AG08396 (cell line): ENCODE data around the gene AQP2.

ENCODE experiments used
- DNase-seq: peaks from one replicate; pipeline ENCODE4 v3.0.0; 2012; ENCODE audit warnings: low spot score, mixed read lengths

AQP2 gene

DNA sequence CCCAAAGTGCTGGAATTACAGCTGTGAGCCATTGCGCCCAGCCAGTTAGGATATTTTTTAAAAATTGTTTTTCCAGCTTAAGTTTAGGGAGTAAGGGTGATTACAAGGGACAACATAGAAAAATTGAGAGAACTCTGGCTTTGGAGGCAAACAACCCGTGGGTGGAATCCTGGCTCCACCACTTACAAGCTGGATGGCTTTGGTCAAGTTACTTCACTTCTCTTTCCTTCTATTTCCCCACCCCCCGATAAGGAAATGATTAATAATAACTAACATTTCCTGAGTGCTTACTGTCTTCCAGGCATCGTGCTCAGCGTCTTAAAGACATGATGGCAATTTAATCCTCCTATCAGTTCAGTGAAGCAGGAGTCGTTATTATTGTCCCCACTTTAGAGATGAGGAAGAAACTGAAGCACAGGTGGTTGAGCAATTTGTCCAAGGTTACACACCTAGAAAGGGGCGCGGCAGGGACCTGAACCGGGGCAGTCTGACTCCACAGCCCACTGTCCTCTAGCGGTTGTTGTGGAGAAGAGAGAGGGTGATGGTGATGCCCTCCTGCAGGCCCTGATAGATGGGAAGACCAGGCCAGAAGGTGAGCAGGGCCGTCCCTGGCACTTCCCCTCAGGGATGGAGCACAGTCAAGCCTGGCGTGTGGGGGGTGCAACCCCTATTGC, 30.2 kb upstream of the AQP2 start:
- no peak for DNase-seq

DNA sequence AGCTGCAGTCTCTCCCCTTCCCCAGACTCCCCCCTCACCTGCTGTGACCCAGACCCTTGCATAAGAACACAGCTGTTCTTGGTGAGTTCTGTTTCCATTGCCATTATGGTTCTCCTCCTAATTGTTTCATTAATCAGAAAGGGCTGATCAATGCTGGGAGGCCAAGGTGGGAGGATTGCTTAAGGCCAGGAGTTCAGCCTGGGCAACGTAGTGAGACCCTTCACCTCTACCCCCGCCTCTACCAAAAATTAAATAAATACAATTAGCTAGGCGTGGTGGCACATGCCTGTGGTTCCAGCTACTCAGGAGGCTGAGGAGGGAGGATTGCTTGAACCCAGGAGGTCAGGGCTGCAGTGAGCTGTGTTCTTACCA, 29.6 kb upstream of the AQP2 start:
- DNase-seq, result no peak

DNA sequence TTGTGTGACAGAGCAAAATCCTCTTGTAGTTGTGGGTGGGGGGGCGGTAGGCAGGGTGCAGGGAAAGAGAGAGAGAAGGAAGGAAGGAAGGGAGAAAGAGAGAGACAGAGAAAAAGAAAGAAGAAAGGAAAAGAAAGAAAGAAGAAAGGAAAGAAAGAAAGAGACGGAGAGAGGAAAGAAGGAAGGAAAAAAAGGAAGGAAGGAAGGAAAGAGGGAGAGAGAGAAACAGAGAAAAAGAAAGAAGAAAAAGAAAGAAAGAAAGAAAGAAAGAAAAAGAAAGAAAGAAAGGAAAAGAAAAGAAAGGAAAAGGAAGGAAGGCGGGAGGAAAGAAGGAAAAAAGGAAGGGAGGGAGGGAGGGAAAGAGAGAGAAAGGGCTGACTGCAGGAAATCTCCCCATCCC, 29.2 kb upstream of the AQP2 start:
- no peak for DNase-seq

DNA sequence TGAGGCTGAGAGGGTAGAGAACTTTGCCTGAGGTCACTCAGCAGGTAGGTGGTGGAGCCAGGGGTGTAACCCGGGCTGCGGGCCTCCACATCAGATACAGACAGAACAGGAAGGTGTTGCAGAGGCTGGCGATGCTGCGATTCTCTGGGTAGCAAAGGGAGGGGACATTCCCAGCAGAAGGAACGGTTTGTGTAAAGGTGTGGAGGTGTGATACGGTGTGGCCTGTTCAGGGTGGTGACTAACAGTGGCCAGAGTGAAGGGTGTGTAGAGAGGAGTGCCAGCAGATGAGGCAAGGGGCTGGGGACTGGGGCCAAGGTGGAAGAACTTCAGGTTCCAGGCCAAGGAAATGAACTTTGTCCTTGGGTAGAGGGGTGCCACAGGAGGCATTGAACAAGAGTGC, 28.6 kb upstream of the AQP2 start:
- no peak for DNase-seq

DNA sequence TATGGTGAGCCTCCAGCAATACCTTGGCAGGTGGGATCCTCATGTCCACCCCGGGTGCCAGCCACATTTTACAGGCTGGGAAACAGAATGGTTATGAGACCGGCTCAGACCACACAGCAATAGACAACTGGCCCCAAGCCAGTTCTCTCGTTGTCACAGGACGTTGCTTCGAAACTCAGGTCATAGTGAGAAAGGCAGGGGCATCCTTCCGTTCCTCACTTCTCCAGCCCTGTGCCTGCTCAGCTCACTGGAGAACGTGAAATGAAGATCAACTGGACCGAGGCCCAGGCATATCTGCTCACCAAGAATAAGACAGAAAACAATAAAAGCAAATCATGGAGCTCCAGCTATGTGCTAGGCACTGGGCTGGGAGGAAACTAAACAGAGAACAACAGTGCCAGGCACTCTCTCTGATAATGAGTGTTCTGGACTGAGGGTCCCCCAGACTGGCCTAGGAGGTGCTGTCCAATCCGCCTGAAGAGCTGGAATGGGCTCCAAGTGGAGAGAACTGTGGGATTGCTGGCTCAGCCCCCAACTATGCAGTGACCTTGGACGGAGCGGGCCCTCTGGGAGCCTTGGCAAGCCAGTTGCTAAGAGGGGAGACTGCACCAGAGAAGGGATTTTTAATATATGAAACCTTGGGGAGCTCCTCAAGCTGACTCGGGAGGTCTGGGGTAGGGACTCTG, 28.0 kb upstream of the AQP2 start:
- DNase-seq, result no peak

DNA sequence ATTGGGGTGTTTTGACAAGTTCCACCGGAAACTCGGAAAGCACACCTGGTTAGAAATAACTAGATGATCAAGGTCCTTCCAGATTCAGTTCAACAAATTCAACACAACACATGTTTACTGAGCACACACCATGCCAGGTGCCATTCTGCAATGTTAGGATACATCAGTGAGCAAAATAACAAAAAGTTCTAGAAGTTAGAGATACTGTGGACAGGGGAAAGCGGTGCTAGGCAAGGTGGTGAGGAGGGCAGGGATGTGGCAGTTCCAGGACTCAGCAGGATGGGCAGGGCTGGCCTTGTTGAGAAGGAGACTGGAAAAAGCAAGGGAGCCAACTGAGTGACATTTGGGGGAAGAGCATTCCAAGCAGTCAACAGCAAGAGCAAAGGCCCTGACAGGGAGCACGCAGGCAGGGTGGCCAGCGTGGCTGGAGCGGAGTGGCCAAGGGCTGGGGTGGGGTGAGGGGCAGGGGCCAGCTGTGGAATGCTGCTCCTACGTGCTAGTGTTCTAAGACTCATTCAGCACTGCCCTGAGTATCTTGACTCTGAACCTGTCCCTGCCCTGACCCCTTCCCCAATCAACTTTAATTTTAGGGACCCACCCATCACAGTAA, 27.4 kb upstream of the AQP2 start:
- DNase-seq, result no peak

DNA sequence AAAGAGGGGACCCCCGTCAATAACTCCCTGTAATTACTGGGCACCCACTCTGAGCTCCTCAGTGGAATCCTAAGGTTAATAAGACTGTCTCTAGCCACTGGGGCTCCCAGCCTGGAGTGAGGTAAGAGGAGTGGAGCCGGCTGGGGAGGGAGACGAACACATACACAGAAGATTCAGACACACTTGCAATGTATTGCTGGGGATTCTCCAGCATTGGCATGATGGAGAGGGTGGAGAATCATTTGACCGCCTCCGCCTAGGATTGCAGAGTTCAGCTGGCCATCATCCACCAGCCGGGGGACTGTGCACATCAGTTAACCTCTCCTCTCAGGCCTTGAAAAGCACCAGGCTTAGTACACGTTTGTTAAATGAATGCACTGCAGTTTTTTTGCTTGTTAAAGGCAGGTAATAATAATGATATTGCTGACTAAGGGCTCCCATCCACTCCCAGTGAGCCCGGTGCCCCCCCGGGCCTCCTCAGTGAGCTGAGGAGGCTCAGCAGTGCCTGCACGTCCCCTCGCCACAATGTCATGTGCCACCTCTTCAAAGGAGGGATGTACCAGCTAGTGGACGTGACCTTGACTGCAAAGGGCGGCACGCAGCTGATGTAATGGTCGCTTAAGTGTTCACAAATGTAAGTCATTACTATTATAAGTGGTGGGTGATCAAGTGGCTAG, 26.5 kb upstream of the AQP2 start:
- DNase-seq, result no peak

DNA sequence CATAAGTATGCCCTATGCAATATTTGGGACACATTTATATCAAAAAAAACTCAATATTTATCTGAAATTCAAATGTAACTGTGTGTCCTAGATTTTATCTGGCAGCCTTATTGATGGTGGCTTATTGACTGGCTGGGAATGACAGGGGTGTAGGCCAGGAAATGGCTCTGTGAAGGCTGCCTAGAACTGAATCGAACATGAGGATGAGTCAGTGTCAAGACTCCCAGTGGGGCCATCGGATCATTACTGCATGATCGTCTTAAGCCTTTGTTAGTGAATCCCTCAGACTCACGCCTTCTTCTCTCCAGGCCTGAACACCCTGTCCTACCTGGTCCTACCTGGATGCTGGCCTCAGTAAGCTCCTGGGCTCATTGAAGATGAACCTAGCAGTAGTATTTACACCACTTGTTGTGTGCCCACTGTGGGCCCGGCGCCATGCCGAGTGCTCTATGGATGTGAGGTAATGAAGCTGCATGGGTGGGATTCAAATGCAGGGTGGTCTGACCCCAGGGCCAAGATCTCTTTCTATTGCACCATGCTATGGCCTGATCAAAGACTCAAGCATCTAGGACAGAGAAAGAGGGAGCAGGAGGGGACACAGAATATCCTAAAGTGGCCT, 25.8 kb upstream of the AQP2 start:
- no peak for DNase-seq

DNA sequence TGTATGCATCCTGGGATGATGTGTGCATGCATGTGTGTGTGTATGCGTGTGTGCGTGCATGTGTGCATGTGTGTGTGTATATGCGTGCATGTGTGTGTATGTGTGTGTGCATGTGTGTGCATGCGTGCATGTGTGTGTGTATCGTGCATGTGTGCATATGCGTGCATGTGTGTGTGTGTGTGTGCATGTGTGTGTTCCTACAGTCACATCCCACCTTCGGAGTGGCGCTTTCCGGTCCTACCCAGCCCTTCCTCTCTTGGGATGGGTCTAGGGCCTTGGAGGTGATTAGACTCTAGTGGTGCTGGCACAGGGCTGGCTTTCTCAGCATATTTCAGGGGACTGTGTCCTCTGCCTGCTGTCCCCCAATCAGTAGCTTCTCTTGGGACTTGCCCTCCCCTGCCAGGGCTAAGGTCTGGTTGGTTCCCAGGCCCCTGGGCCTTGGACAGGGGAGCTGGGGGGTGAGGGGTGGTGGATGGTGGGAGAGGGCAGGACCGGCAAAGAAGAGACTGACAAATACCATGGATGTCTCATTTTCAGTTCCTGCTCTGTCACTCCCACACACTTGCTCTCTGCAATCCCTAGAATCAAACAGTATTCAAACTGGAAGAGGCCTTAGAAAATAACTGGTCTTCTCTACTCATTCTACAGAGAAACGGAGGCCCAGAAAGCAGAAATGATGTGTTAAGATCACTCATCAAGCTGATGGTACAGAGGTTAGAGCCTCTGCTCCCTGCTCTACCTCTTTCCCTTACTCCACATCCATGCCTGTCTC, 24.9 kb upstream of the AQP2 start:
- DNase-seq, result no peak

DNA sequence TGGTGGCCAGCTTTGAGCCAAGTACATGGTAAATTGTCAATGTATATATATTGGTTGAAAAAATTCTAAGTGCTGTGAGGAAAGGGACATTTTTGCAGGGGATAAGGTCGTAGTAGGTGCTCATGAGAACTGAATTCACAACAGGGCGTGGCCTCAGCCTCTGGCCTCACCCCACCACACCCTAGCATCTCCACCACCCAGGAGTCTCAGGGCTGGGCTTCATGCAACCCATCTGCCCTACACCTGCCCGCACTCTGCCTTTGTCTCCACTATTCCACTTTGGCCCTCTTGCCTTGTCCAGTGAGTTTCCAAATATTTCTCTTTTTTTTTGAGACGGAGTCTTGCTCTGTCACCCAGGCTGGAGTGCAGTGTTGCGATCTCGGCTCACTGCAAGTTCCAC, 22.1 kb upstream of the AQP2 start:
- DNase-seq, result no peak

DNA sequence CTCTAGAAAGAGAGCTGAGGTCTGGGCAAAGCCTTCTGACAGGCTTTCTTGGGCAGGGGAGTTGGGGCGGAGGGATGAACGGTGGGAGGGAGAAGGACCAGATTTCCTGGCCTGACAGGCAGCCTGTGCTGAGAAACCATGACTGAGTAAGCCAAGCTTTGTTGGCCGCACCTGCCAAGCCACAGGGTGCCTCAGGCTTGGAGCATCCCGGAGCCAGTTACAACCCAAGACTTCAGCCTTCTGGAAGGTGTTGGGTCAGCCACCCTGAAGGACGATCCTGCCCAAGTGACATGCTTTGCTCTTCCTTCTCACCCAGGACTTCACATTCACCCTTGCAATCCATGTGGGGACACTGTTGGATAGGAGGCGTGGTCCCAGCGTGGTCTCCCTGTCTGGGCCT, 21.0 kb upstream of the AQP2 start:
- DNase-seq, result no peak

DNA sequence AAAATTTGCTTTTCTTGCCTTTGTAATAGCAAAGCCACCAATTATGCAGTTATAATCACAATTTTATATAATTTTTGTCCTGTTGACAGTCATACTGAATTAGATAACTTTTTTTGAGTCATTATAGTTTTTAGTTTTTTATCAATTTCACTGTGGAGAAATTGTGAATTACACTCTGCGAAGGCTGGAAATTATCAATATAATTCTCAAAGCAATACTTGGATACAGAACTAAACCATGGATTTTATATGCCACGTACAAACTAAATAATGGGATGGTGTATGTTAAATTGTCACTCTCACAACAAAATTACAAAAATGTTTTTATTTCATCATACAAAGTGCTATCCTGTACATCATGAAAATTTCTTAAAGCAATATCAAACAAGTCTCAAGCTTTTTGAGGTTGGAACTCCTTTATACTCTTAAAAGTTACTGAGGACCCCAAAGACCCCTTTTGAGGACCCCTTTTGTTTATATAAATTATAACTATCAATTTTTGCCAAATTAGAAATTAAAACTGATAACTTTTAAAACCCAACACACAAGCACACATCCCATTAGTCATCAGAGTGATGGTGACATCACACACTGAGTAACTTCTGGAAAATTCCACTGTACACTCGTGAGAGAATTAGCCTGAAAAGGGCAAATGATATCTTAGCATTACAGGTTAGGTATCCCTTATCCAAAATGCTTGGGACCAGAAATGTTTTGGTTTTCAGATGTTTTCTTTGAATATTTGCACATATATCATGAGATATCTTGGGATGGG, 19.8 kb upstream of the AQP2 start:
- DNase-seq, result peak; percentile 66

DNA sequence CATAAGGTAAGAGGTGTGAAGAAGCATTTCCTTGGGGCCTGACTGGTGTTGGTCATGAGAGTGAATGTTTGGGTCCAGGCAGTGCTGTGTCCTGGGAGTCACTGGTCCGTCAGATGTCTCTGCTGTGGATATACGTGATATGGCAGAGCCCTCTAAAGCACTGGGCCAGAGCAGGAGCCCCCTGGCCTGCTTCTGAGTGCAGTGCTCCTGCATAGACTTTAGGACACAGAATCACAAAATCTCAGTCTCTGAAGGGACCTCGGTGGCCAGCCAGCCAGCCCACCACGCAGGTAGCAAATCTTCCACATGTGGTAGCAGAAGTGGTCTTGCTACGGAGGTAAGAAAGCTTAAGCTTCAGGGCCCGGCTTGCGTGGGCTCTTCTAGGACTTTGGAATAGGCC, 18.5 kb upstream of the AQP2 start:
- no peak for DNase-seq

DNA sequence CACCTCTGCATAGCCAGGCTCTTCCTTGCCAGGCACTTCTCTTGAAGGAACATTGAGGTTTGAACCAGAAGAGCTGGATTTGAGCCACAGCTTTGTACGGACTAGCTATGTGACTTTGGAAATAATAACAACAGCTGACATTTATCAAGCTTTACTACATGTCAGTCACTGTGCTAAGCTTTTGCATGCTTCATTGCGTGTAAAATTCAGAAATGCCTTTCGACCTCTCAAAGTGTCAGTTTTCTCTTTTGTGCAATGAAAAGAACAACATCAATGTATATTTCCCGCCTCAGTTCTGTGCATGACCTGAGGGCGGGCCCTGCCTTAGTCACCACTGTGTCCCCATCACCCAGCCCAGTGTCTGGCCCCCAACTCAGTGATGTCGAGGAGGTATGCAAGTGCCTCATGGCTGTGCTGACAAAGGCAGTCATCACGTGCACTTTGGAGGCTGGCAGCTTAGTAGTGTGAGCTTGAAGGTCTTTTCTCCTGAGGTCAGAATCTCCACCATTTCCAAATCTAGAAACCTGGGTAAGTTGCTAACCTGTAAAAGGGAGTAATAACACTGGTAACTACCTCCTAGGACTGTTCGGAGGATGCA, 17.9 kb upstream of the AQP2 start:
- DNase-seq, result no peak

DNA sequence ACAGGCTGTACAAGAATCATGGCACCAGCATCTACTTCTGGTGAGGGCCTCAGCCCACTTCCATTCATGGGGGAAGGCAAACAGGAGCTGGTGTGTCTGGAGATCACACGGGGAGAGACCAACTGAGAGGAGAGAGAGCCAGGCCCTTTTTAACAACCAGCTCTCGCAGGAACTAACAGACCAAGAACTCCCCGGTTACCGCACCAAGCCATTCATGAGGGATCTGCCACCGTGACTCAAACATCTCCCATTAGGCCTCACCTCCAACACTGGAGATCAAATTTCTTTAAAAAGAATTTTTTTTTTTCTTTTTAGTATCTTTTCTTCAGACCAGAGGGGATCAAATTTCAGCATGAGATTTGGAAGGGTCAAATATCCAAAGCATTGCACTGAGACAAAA, 16.7 kb upstream of the AQP2 start:
- no peak for DNase-seq

DNA sequence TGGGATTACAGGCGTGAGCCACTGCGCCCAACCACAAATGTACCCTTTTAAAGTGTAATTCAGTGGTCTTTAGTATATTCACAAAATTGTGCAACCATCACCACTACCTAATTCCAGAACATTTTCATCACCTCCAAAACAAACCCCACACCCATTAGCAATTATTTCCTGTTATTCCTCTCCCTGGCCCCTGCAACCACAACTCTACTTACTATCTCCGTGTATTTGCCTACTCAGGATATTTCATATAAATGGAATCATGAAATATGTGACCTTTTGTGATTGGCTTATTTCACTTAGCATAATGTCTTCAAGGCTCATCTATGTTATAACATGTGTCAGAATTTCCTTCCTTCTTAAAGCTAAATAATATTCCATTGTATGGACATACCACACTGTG, 16.0 kb upstream of the AQP2 start:
- DNase-seq, result no peak

DNA sequence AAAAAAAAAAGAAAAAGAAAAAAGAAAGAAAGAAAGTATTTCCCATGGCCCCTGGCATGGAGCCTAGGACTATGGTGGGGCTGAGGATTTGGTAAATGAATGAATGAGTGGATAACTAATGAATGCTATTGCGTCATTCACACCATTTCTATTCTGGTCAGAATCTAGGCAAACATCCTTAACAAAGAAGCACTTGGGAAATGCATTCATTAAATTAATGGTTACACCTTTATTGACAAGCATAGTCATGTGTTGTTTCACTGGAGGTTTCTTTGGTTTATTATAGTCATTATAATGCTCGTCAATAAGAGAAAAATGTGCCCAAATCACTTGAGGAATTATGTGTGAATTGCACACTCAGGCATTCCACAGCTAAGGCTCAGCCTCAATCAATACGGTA, 13.6 kb upstream of the AQP2 start:
- DNase-seq, result no peak

DNA sequence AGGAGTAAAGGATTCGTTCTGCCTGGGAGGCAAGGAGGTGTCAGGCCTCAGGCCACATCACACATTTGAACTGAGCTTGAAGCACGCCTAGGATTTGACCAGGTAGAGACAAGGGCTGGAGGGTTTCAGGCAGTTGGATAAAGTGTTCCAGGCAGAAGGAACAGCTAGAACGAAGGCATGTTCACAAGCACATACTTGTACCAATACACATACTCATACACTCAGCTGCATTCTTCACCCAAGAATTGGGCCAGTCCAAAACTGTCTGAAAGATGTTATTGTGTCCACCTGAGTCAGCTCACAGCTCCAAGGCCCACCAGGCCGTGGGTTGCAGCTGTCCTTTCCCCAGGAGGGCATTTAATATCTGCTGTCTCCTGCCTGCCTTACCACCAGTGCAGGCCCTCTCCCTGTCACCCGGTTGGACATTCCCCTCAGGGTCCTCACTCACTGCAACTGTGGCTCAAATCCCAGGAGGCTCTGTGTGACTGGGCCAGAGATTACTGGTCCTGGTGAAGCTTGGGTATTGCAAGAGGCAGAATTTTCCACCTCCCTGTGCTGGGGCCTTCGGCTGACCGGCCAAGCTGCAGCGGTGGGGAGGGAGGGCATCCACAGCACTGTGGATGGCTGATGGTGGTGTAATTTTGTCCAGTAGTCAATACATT, 12.8 kb upstream of the AQP2 start:
- DNase-seq, result no peak

DNA sequence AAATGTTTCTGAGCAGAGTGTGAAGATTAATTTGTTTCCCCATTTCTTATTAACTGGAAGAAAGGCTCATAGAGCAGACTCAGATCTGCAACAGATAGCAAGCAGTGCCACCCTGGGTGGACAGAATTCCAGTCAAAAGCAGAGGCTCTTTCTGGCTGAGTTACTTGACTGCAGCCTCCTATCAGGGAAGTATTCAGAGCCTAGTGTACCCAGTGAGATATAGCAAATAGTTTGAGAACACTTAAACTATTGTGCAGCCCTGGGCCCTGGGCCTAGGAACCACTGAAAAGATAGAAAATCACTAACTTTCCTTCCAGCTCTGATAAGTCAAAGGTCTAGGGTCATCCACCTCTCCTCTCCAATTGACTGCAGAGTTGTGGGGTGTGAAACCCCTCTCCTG, 11.2 kb upstream of the AQP2 start:
- no peak for DNase-seq

DNA sequence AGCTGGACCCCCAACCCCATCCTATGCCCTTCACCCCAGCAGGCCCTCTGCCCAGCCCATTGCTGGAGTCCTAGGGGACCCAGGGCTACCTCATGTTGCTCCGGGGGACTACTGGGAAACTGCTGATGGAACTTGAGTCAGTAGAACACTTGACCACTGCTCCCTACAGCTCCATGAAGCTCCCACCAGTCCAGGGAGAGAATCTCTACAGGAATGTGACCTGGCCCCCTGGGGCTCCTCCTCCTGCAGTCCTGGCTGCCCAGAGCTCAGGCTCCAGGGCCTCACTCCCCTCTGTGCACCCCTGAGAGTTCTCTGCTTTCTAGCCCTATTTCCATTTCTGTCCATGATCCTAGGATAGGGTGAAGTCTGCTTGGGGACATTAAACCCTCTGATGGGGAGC, 10.8 kb upstream of the AQP2 start:
- no peak for DNase-seq
